ENCODE measurements around the gene MIB1.
A peak's percentile ranks its signal among the peaks of the same experiment; 100 is the strongest.

MIB1 gene

DNA sequence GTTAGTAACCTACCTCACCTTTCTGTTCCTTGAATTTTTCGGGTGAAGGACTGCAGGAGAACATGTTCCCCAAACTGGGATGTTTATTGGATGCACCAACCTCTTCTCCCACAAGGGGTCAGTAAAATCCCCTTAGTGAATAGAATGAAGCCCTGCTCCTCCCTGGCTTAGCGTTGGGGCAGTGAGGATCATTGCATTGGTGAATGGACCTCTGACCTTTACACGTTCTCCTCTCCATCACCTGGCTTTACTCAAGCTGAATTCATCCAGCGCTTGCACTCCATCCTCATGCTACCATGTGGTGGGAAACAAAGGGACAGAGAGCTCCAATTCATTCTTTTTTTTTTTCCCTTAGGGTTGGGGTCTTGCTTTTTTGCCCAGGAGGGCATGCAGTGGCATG, 157.2 kb downstream of the MIB1 start:
- DNase-seq = peak; percentile 1

- DNase-seq = no peak
These were observed 160.2 kb downstream of the MIB1 start for GRCh38 chr18:21900605-21901352.

GRCh38 chr18:21901423-21901945, 160.9 kb downstream of the MIB1 start:
- no peak for DNase-seq

DNA sequence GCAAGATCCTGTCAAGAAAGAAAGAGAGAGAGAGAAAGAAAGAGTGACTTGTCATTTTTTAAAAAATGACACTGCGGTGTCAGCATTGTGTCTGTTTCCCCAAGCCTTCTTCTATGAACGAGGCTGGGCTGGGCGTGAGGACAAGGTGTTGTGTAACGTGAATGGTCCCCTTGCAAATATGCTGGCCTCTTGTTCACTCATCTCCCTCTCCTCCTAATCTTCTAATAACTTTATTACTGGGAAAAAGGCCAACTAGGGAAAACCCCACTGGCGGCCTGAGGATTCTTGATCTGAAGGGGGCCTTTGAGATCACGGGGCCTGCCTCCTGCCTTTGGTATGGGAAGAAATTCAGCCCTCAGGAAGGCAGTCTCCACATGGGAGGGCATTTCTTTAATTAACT, 163.1 kb downstream of the MIB1 start:
- no peak for DNase-seq

GRCh38 chr18:21904856-21905255, 164.3 kb downstream of the MIB1 start:
- no peak for DNase-seq

GRCh38 chr18:21907451-21907850, 166.9 kb downstream of the MIB1 start:
- no peak for DNase-seq

GRCh38 chr18:21908711-21909110, 168.1 kb downstream of the MIB1 start:
- no peak for DNase-seq

- no peak for DNase-seq
These were observed 170.3 kb downstream of the MIB1 start for GRCh38 chr18:21910906-21911305.

- DNase-seq = no peak
These were observed 171.0 kb downstream of the MIB1 start for GRCh38 chr18:21911551-21911950.

GRCh38 chr18:21912339-21913239, 172.0 kb downstream of the MIB1 start:
- DNase-seq = no peak

- DNase-seq = no peak
These were observed 174.2 kb downstream of the MIB1 start for GRCh38 chr18:21914739-21915319.

GRCh38 chr18:21915546-21915945, 175.0 kb downstream of the MIB1 start:
- DNase-seq = no peak

DNA sequence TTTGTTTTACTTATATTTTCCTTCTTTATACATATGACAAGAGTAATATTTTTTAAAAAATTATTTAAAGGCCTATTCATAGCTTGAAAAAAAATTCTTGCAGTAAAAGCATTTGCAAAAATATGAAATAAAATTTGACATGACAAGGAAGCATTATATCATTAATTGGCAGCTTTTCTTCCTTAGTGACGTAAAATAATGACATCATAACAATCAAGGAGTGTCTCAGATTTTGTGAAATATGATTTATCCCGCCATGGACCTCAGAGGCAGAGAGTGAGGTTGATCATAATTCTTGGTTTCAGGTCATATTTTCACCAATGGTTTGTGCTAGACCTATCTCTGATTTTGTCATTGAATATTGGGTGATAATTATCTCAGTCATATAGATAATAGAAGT, 176.0 kb downstream of the MIB1 start:
- no peak for DNase-seq

DNA sequence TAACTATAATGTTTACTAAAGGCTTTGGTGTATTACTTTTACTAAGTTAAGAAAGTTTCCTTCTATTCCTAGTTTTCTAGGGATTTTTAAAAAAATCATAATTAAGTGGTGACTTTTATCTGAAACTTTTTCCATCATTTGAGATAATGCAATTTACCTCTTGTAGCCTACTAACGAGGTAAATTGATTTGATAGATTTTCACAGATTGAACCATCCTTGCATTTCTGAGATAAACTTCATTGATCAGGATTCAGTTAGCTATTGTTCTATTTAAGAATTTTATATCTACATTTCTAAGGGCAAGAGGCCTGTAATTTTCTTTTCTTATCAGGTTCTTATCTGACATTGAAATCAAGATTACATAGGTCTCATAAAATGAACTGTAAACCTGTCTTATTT, 178.1 kb downstream of the MIB1 start:
- no peak for DNase-seq
